ENCODE measurements around the gene UBE2E2. TPM values are rescaled to one million over a fixed set of nuclear protein-coding genes. Genes with fewer than 3 reads are reported as not detected.
A peak's percentile ranks its signal among the peaks of the same experiment; 100 is the strongest.

UBE2E2 gene
- total RNA-seq, result 70.4 to 85.2 TPM (median 74.5 TPM) in 3 replicates
- long read RNA-seq, partial matches to known transcripts, result 2 of 7 reads
- long read RNA-seq, other reads (novel, unspliced or antisense), result 4 of 7 reads

DNA sequence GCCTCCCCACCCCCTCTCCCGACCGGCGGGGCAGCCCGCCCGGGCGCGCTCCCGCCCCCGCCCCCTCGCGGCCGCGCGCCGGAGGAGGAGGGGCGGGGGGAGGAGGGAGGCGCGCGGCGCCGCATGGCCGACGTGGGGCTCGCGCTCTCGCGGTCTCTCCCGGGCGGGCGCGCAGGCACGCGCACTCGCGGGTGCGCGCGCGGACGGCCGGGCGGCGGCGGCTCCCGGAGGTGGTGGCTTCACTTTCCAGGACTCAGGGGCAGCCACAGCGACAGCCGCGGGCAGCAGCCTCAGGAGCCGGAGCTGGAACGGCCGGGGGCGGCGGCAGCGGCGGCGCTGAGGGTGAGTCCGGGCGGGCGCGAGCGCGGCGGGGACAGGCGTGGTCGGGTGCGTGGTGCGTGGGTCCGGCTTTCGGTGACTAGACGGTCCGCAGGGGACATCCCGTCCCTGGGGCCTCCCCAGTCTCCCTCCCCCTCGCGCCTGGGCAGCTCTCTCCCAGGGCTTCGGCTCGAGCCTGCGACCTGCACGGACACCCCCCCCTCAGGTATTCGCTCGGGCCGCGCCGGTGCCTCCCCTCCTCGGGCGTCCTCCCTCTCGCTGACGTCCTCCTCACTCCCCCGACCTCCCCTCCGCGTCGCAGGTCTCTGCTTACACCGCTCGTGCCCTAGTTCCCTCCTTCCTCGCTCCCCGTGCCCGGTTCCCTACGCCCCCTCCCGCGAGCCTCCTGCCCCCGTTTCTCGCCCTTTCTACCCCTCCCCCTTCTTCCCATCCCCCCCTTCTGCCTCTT is at the start of gene UBE2E2:
Gene UBE2E2 (plus strand): TSS at position 407 of the 787 bp plus-strand sequence.
- peak within 1 kb of the TSS; percentile 95 for H3K27ac Mint-ChIP-seq (ENCODE audit: unreplicated experiment)
- no peaks in the 10 kb centered on the region for H3K27me3 Mint-ChIP-seq (ENCODE audit: low read depth)
- H3K36me3 Mint-ChIP-seq (ENCODE audit: low read depth), result no peaks in the 10 kb centered on the region
- peak within 1 kb of the TSS; percentile 98 for H3K4me3 Mint-ChIP-seq (ENCODE audit: unreplicated experiment)
- peak; percentile 93 for DNase-seq (ENCODE audit: low spot score)
- no peaks in the 10 kb centered on the region for H3K9me3 Mint-ChIP-seq (ENCODE audit: low read depth)
- TF ChIP-seq, protein P1, sequence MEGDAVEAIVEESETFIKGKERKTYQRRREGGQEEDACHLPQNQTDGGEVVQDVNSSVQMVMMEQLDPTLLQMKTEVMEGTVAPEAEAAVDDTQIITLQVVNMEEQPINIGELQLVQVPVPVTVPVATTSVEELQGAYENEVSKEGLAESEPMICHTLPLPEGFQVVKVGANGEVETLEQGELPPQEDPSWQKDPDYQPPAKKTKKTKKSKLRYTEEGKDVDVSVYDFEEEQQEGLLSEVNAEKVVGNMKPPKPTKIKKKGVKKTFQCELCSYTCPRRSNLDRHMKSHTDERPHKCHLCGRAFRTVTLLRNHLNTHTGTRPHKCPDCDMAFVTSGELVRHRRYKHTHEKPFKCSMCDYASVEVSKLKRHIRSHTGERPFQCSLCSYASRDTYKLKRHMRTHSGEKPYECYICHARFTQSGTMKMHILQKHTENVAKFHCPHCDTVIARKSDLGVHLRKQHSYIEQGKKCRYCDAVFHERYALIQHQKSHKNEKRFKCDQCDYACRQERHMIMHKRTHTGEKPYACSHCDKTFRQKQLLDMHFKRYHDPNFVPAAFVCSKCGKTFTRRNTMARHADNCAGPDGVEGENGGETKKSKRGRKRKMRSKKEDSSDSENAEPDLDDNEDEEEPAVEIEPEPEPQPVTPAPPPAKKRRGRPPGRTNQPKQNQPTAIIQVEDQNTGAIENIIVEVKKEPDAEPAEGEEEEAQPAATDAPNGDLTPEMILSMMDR (IDR thresholded peaks at IDR 0.05), result no peak
- H3K4me1 Mint-ChIP-seq (ENCODE audit: low read depth), result peaks cover 34% of the 10 kb centered on the region

DNA sequence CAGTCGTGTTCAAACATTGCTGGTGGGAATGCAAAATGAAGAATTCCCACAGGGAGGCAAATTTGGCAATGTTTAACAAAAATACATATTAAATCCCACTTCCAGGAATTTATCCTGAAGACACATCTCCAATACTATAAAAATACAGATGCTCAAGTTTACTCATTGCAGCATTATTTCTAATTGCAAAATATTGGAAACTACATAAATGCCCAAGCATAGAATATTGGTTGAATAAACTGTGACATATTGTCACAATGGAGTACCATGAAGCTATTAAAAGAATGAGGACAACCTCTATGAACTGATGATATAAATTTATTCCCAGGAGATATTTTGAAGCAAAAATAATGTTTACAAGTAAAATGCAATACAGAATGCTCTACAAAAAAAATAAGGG is 49.7 kb upstream of the UBE2E2 start:
- no peak overlapping the region for H3K27ac Mint-ChIP-seq (ENCODE audit: unreplicated experiment)
- H3K36me3 Mint-ChIP-seq (ENCODE audit: low read depth), result peaks cover 7% of the 10 kb centered on the region
- TF ChIP-seq, protein P1 (IDR thresholded peaks at IDR 0.05), result no peak
- peaks cover 8% of the 10 kb centered on the region for H3K27me3 Mint-ChIP-seq (ENCODE audit: low read depth)
- peaks cover 15% of the 10 kb centered on the region for H3K9me3 Mint-ChIP-seq (ENCODE audit: low read depth)
- no peak for DNase-seq (ENCODE audit: low spot score)
- no peaks in the 10 kb centered on the region for H3K4me1 Mint-ChIP-seq (ENCODE audit: low read depth)
- H3K4me3 Mint-ChIP-seq (ENCODE audit: unreplicated experiment), result no peak overlapping the region

DNA sequence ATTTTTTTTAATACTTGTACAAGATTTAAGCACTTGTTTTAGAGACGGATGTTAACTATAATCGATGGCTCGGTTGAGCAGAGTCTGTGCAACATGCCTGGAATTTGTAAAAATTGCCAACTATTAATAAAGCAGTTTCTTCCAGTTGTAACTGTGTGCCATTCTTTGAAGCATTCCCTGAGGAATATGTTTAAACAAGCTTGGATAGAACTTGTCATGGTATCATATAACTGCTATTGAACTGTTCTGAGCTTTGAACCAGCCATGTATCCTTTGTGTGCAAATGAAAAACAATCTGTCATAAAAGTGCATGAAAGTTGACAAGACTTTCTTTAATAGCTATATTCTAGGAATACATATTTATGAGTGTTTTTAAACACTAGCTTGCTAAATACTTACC is 45.8 kb upstream of the UBE2E2 start:
- H3K4me3 Mint-ChIP-seq (ENCODE audit: unreplicated experiment), result no peak overlapping the region
- TF ChIP-seq, protein P1 (IDR thresholded peaks at IDR 0.05), result no peak
- peaks cover 13% of the 10 kb centered on the region for H3K9me3 Mint-ChIP-seq (ENCODE audit: low read depth)
- H3K36me3 Mint-ChIP-seq (ENCODE audit: low read depth), result peaks cover 5% of the 10 kb centered on the region
- DNase-seq (ENCODE audit: low spot score), result no peak
- peaks cover 18% of the 10 kb centered on the region for H3K4me1 Mint-ChIP-seq (ENCODE audit: low read depth)
- H3K27me3 Mint-ChIP-seq (ENCODE audit: low read depth), result peaks cover 2% of the 10 kb centered on the region
- H3K27ac Mint-ChIP-seq (ENCODE audit: unreplicated experiment), result no peak overlapping the region

DNA sequence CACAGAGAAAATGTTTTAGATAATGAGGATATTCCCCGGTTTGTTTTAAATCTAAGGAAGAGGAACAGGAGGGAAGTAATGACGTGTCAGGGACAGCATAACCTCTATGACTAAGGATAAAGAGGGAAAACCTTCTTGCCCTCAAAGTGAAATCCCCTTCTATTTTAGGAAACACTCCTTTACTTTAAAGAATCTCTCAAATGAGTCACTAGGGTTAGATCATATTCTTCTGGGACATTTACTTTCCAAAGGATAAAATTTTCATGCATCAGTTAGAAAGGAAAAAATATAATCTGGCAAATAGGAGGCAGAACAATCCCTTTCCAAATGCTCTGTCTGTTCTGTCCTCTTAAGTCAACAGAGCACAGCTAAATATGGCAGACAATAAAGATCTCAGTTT is 43.2 kb upstream of the UBE2E2 start:
- DNase-seq (ENCODE audit: low spot score), result no peak
- Mint-ChIP-seq H3K36me3 (ENCODE audit: low read depth) (peaks cover 4% of the 10 kb centered on the region), H3K4me3 (ENCODE audit: unreplicated experiment) (no peak overlapping the region), H3K27ac (ENCODE audit: unreplicated experiment) (peak overlapping the region; percentile 65), H3K27me3 (ENCODE audit: low read depth) (peaks cover 2% of the 10 kb centered on the region), H3K4me1 (ENCODE audit: low read depth) (peaks cover 18% of the 10 kb centered on the region), H3K9me3 (ENCODE audit: low read depth) (peaks cover 10% of the 10 kb centered on the region)
- TF ChIP-seq, protein P1 (IDR thresholded peaks at IDR 0.05), result peak; percentile 38

DNA sequence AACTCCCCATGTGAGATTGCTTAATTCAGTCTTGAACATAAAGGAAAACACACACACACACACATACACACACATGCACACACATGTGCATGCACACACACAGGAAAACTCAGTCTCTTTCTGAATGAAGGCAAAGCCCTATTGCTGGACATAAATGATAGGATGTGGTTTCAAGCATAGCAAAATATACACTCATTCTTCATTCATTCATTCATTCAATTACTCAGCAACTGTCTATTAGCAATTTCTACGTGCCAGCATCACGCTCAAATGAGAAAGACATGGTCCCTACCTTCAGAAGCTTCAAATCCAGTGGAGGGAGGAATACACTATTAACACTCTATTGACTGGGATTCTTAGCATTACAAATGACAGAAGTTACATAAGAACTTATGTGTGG is 41.8 kb upstream of the UBE2E2 start:
- no peak for DNase-seq (ENCODE audit: low spot score)
- TF ChIP-seq, protein P1 (IDR thresholded peaks at IDR 0.05), result no peak
- Mint-ChIP-seq H3K9me3 (ENCODE audit: low read depth) (no peaks in the 10 kb centered on the region), H3K4me1 (ENCODE audit: low read depth) (peaks cover 18% of the 10 kb centered on the region), H3K4me3 (ENCODE audit: unreplicated experiment) (no peak overlapping the region), H3K27me3 (ENCODE audit: low read depth) (peaks cover 2% of the 10 kb centered on the region), H3K27ac (ENCODE audit: unreplicated experiment) (no peak overlapping the region), H3K36me3 (ENCODE audit: low read depth) (no peaks in the 10 kb centered on the region)

All from chondrocyte (in vitro differentiated cells).